Measurements from ENCODE around the gene HDAC1. TPM values are rescaled to one million over a fixed set of nuclear protein-coding genes. Genes with fewer than 3 reads are reported as not detected.

HDAC1 gene
- total and polyA plus RNA-seq, 2 of the 13 experiments (the other 11 are each of a cell fraction or from before 2014, with no cell fraction given): 93.5 to 189 TPM

DNA sequence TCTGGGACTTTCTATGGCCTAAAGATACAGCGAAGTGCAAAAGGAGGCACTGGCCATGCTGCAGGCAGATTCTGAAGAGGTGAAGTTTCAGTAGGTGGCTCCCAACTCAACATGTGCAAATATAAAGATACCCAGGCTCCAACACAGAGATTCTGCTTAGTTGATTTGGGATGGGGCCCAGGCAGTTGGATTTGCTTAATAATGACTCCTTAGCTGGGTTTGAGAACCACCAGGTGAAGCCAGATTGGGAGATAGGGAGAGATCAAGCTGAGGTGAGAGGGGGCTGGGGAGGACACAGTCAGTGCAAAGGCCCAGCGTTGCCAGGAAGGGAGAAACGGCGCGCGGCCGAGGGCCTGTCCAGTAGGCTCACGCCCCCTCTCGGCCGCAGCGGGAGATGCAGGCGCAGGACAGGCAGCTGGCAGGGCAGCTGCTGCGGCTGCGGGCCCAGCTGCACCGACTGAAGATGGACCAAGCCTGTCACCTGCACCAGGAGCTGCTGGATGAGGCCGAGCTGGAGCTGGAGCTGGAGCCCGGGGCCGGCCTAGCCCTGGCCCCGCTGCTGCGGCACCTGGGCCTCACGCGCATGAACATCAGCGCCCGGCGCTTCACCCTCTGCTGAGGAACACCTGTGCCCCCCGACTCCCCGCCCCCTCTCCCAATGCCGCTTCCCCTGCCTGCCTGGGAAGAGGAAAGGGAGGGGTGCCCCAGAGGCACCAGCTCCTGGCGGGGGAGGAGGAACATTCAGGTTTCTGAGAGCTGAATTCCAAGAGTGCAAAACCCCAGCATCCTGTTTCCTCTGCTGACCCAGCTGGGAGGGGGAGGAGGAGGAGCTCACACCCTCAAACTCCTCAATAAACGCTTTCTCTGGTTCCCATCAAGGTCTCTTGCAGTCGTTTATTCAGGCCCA lies 43.6 kb upstream of the HDAC1 start (continued):
- TF ChIP-seq, protein P1, sequence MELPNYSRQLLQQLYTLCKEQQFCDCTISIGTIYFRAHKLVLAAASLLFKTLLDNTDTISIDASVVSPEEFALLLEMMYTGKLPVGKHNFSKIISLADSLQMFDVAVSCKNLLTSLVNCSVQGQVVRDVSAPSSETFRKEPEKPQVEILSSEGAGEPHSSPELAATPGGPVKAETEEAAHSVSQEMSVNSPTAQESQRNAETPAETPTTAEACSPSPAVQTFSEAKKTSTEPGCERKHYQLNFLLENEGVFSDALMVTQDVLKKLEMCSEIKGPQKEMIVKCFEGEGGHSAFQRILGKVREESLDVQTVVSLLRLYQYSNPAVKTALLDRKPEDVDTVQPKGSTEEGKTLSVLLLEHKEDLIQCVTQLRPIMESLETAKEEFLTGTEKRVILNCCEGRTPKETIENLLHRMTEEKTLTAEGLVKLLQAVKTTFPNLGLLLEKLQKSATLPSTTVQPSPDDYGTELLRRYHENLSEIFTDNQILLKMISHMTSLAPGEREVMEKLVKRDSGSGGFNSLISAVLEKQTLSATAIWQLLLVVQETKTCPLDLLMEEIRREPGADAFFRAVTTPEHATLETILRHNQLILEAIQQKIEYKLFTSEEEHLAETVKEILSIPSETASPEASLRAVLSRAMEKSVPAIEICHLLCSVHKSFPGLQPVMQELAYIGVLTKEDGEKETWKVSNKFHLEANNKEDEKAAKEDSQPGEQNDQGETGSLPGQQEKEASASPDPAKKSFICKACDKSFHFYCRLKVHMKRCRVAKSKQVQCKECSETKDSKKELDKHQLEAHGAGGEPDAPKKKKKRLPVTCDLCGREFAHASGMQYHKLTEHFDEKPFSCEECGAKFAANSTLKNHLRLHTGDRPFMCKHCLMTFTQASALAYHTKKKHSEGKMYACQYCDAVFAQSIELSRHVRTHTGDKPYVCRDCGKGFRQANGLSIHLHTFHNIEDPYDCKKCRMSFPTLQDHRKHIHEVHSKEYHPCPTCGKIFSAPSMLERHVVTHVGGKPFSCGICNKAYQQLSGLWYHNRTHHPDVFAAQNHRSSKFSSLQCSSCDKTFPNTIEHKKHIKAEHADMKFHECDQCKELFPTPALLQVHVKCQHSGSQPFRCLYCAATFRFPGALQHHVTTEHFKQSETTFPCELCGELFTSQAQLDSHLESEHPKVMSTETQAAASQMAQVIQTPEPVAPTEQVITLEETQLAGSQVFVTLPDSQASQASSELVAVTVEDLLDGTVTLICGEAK (IDR thresholded peaks at IDR 0.05): no peak
- TF ChIP-seq, protein P1 (CRISPR knock-in tag; IDR thresholded peaks at IDR 0.05): no peak
- no peak for TF ChIP-seq MEF2D (CRISPR knock-in tag; IDR thresholded peaks at IDR 0.05)
- no peak for TF ChIP-seq IKZF1 (IDR thresholded peaks at IDR 0.05)
- peak; percentile 57 for TF ChIP-seq MED8 (CRISPR knock-in tag; IDR thresholded peaks at IDR 0.05; ENCODE audit: insufficient replicate concordance)
- TF ChIP-seq ESRRA (CRISPR knock-in tag; IDR thresholded peaks at IDR 0.05; ENCODE audit: low read depth): no peak
- TF ChIP-seq, protein P2, sequence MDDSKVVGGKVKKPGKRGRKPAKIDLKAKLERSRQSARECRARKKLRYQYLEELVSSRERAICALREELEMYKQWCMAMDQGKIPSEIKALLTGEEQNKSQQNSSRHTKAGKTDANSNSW (CRISPR knock-in tag; IDR thresholded peaks at IDR 0.05; ENCODE audit: borderline replicate concordance): no peak
- TF ChIP-seq CREM (IDR thresholded peaks at IDR 0.05): no peak
- TF ChIP-seq CREM (CRISPR knock-in tag; IDR thresholded peaks at IDR 0.05): no peak
- TF ChIP-seq, protein P3, sequence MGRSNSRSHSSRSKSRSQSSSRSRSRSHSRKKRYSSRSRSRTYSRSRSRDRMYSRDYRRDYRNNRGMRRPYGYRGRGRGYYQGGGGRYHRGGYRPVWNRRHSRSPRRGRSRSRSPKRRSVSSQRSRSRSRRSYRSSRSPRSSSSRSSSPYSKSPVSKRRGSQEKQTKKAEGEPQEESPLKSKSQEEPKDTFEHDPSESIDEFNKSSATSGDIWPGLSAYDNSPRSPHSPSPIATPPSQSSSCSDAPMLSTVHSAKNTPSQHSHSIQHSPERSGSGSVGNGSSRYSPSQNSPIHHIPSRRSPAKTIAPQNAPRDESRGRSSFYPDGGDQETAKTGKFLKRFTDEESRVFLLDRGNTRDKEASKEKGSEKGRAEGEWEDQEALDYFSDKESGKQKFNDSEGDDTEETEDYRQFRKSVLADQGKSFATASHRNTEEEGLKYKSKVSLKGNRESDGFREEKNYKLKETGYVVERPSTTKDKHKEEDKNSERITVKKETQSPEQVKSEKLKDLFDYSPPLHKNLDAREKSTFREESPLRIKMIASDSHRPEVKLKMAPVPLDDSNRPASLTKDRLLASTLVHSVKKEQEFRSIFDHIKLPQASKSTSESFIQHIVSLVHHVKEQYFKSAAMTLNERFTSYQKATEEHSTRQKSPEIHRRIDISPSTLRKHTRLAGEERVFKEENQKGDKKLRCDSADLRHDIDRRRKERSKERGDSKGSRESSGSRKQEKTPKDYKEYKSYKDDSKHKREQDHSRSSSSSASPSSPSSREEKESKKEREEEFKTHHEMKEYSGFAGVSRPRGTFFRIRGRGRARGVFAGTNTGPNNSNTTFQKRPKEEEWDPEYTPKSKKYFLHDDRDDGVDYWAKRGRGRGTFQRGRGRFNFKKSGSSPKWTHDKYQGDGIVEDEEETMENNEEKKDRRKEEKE (IDR thresholded peaks at IDR 0.05): no peak
- TF ChIP-seq, protein P4, sequence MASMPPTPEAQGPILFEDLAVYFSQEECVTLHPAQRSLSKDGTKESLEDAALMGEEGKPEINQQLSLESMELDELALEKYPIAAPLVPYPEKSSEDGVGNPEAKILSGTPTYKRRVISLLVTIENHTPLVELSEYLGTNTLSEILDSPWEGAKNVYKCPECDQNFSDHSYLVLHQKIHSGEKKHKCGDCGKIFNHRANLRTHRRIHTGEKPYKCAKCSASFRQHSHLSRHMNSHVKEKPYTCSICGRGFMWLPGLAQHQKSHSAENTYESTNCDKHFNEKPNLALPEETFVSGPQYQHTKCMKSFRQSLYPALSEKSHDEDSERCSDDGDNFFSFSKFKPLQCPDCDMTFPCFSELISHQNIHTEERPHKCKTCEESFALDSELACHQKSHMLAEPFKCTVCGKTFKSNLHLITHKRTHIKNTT (CRISPR knock-in tag; IDR thresholded peaks at IDR 0.05): no peak
- TF ChIP-seq BORCS8-MEF2B (CRISPR knock-in tag; IDR thresholded peaks at IDR 0.05): no peak
- TF ChIP-seq ZNF296 (CRISPR knock-in tag; conservative IDR thresholded peaks at IDR 0.05): no peak
- TF ChIP-seq ZFP62 (CRISPR knock-in tag; IDR thresholded peaks at IDR 0.05): no peak
- no peak; the same call in 1 of the 2 replicates for TF ChIP-seq FOXA3 (CRISPR knock-in tag; IDR thresholded peaks at IDR 0.05)
- TF ChIP-seq TP53 (CRISPR knock-in tag; conservative IDR thresholded peaks at IDR 0.05): no peak
- peak; percentile 71 for TF ChIP-seq RBM39 (IDR thresholded peaks at IDR 0.05; ENCODE audit: low read depth, low read length, poor library complexity, severe bottlenecking)

All from HepG2 (cell line).